Activated naive CD8-positive, alpha-beta T cell treated with anti-CD3 and anti-CD28 coated beads, Interleukin-2, amount 10 ng/mL, durations not matched to agents 7 days and 5 days (primary cell): ENCODE data around the gene DHRS3. TPM values are rescaled to one million over a fixed set of nuclear protein-coding genes. Genes with fewer than 3 reads are reported as not detected.

Source experiments
- ATAC-seq: fragments of 150-1000 bp; cut with Tn5 transposase; one replicate; pipeline ENCODE4 v1.10.0; 2021; ENCODE audit warnings: low read depth, moderate library complexity
- POLR2A ChIA-PET: fragments of 350-600 bp; sonication (Branson Sonifier 250); formaldehyde crosslinking; loops from one replicate; lab custom pipeline; 2021; ENCODE audit warnings: antibody characterized with exemption; lab: Charles Lee
- DNase-seq: peaks from one replicate; pipeline ENCODE4 v3.0.0; 2021
- H3K27ac Mint-ChIP-seq: one replicate; pipeline ENCODE4 v1.8.0; 2022; ENCODE audit warnings: mild to moderate bottlenecking, mixed read lengths
- H3K27me3 Mint-ChIP-seq: one replicate; pipeline ENCODE4 v1.8.0; 2022; ENCODE audit warnings: mild to moderate bottlenecking, moderate library complexity, mixed read lengths
- H3K36me3 Mint-ChIP-seq: one replicate; pipeline ENCODE4 v1.8.0; 2021; ENCODE audit warnings: mild to moderate bottlenecking, mixed read lengths
- H3K4me1 Mint-ChIP-seq: one replicate; pipeline ENCODE4 v1.8.0; 2021; ENCODE audit warnings: mixed read lengths
- H3K4me3 Mint-ChIP-seq: one replicate; pipeline ENCODE4 v1.8.0; 2022; ENCODE audit warnings: mild to moderate bottlenecking, moderate library complexity, mixed read lengths
- H3K9me3 Mint-ChIP-seq: one replicate; pipeline ENCODE4 v1.8.0; 2021; ENCODE audit warnings: mixed read lengths
- total RNA-seq, 2 experiments: library from RNA; stranded (reverse); gene quantifications; one replicate each; pipeline ENCODE4 v1.2.3, GENCODE V29; 2021

Gene DHRS3
- total RNA-seq, 2 experiments from 2014 or later, result 105 to 109 TPM

GRCh38 chr1:12596007-12596821 is 21.8 kb downstream of the DHRS3 start:
- H3K27me3 Mint-ChIP-seq, result no peaks in the 10 kb centered on the region
- no peak overlapping the region for H3K27ac Mint-ChIP-seq
- peaks cover 23% of the 10 kb centered on the region for H3K36me3 Mint-ChIP-seq
- H3K4me3 Mint-ChIP-seq, result peak overlapping the region; percentile 40
- POLR2A ChIA-PET, result interaction anchor here (0.8 to 1.7 kb wide), 6 partner anchors 8 to 121 kb away, joined by 4 to 9 read pairs (median 6); partner anchors contain the start of gene DHRS3
- ATAC-seq (peak; percentile 37), DNase-seq (peak; percentile 48)
- no peaks in the 10 kb centered on the region for H3K9me3 Mint-ChIP-seq
- H3K4me1 Mint-ChIP-seq, result peaks cover 54% of the 10 kb centered on the region

GRCh38 chr1:12595757-12596006 is 22.3 kb downstream of the DHRS3 start:
- peak overlapping the region; percentile 12 for H3K27ac Mint-ChIP-seq

GRCh38 chr1:12594966-12595756 is 22.8 kb downstream of the DHRS3 start:
- H3K27ac Mint-ChIP-seq, result peak overlapping the region; percentile 89

More at GRCh38 chr1:12595757-12596006, 22.3 kb downstream of the DHRS3 start:
- ATAC-seq (peak; percentile 6), DNase-seq (no peak)
- Mint-ChIP-seq H3K27me3 (no peaks in the 10 kb centered on the region), H3K36me3 (peaks cover 27% of the 10 kb centered on the region), H3K4me1 (peaks cover 52% of the 10 kb centered on the region), H3K9me3 (no peaks in the 10 kb centered on the region), H3K4me3 (peak overlapping the region; percentile 62)
- POLR2A ChIA-PET, result interaction anchor here (1.1 to 1.7 kb wide), 4 partner anchors 9 to 85 kb away, joined by 5 to 9 read pairs (median 6); no protein-coding TSS in a partner anchor

GRCh38 chr1:12594490-12594889 is 23.5 kb downstream of the DHRS3 start:
- peaks cover 41% of the 10 kb centered on the region for H3K4me1 Mint-ChIP-seq

More at GRCh38 chr1:12594966-12595756, 22.8 kb downstream of the DHRS3 start:
- DNase-seq, result peak; percentile 53
- peak; percentile 71 for ATAC-seq
- POLR2A ChIA-PET, result interaction anchor here (0.8 to 1.7 kb wide), 5 partner anchors 9 to 85 kb away, joined by 3 to 9 read pairs (median 5); no protein-coding TSS in a partner anchor
- H3K4me1 Mint-ChIP-seq, result peaks cover 47% of the 10 kb centered on the region
- H3K9me3 Mint-ChIP-seq, result no peaks in the 10 kb centered on the region
- peaks cover 29% of the 10 kb centered on the region for H3K36me3 Mint-ChIP-seq
- no peaks in the 10 kb centered on the region for H3K27me3 Mint-ChIP-seq
- peak overlapping the region; percentile 81 for H3K4me3 Mint-ChIP-seq

GRCh38 chr1:12593621-12594066 is 24.4 kb downstream of the DHRS3 start:
- Mint-ChIP-seq H3K27ac (peak overlapping the region; percentile 89), H3K27me3 (no peaks in the 10 kb centered on the region), H3K4me1 (peaks cover 39% of the 10 kb centered on the region), H3K9me3 (no peaks in the 10 kb centered on the region), H3K36me3 (peaks cover 33% of the 10 kb centered on the region), H3K4me3 (no peak overlapping the region)
- no peak for DNase-seq
- POLR2A ChIA-PET, result no interaction called here
- no peak for ATAC-seq

More at GRCh38 chr1:12594490-12594889, 23.5 kb downstream of the DHRS3 start:
- H3K27ac Mint-ChIP-seq, result peak overlapping the region; percentile 89
- DNase-seq, result no peak
- ATAC-seq, result no peak
- no peaks in the 10 kb centered on the region for H3K9me3 Mint-ChIP-seq
- H3K27me3 Mint-ChIP-seq, result no peaks in the 10 kb centered on the region
- H3K36me3 Mint-ChIP-seq, result peaks cover 32% of the 10 kb centered on the region
- POLR2A ChIA-PET, result interaction anchor here (0.8 to 1.5 kb wide), 3 partner anchors 20 to 84 kb away, joined by 3 to 9 read pairs (median 3); no protein-coding TSS in a partner anchor
- H3K4me3 Mint-ChIP-seq, result peak overlapping the region; percentile 81

- POLR2A ChIA-PET, result no interaction called here
- H3K36me3 Mint-ChIP-seq, result peaks cover 44% of the 10 kb centered on the region
- H3K4me1 Mint-ChIP-seq, result peaks cover 38% of the 10 kb centered on the region
These were observed 25.5 kb downstream of the DHRS3 start for GRCh38 chr1:12592496-12592895.

GRCh38 chr1:12591267-12591938 is 26.6 kb downstream of the DHRS3 start:
- ATAC-seq, result no peak
- Mint-ChIP-seq H3K36me3 (peaks cover 48% of the 10 kb centered on the region), H3K27me3 (no peaks in the 10 kb centered on the region), H3K9me3 (no peaks in the 10 kb centered on the region), H3K4me1 (peaks cover 33% of the 10 kb centered on the region), H3K27ac (no peak overlapping the region), H3K4me3 (no peak overlapping the region)
- POLR2A ChIA-PET, result interaction anchor here (0.9 kb wide), 1 partner anchor 153 kb away, joined by 3 read pairs; no protein-coding TSS in a partner anchor
- no peak for DNase-seq

More at GRCh38 chr1:12592496-12592895, 25.5 kb downstream of the DHRS3 start:
- ATAC-seq, result no peak
- no peak for DNase-seq
- Mint-ChIP-seq H3K27ac (peak overlapping the region; percentile 4), H3K9me3 (no peaks in the 10 kb centered on the region), H3K27me3 (no peaks in the 10 kb centered on the region), H3K4me3 (no peak overlapping the region)

- POLR2A ChIA-PET, result interaction anchor here (0.6 kb wide), 1 partner anchor 370 kb away, joined by 3 read pairs; no protein-coding TSS in a partner anchor
- Mint-ChIP-seq H3K4me3 (no peak overlapping the region), H3K27ac (peak overlapping the region; percentile 24), H3K9me3 (peaks cover under 1% of the 10 kb centered on the region), H3K36me3 (peaks cover 40% of the 10 kb centered on the region), H3K4me1 (peaks cover 20% of the 10 kb centered on the region), H3K27me3 (no peaks in the 10 kb centered on the region)
- DNase-seq, result no peak
- ATAC-seq, result no peak
These were observed 29.3 kb downstream of the DHRS3 start for GRCh38 chr1:12588695-12589094.

GRCh38 chr1:12587981-12588640 is 29.9 kb downstream of the DHRS3 start:
- ATAC-seq, result no peak
- peaks cover 3% of the 10 kb centered on the region for H3K9me3 Mint-ChIP-seq
- H3K36me3 Mint-ChIP-seq, result peaks cover 43% of the 10 kb centered on the region
- H3K4me1 Mint-ChIP-seq, result peaks cover 20% of the 10 kb centered on the region
- POLR2A ChIA-PET, result no interaction called here
- no peak overlapping the region for H3K4me3 Mint-ChIP-seq
- no peak for DNase-seq
- peak overlapping the region; percentile 52 for H3K27ac Mint-ChIP-seq
- H3K27me3 Mint-ChIP-seq, result no peaks in the 10 kb centered on the region

- DNase-seq, result no peak
- no peaks in the 10 kb centered on the region for H3K27me3 Mint-ChIP-seq
- no peak overlapping the region for H3K27ac Mint-ChIP-seq
- H3K9me3 Mint-ChIP-seq, result peaks cover 3% of the 10 kb centered on the region
- H3K4me1 Mint-ChIP-seq, result peaks cover 21% of the 10 kb centered on the region
- H3K36me3 Mint-ChIP-seq, result peaks cover 44% of the 10 kb centered on the region
- ATAC-seq, result no peak
- no peak overlapping the region for H3K4me3 Mint-ChIP-seq
- POLR2A ChIA-PET, result no interaction called here
These were observed 31.8 kb downstream of the DHRS3 start for GRCh38 chr1:12585951-12586942.

- H3K9me3 Mint-ChIP-seq, result peaks cover 3% of the 10 kb centered on the region
- no peaks in the 10 kb centered on the region for H3K27me3 Mint-ChIP-seq
- no peak overlapping the region for H3K27ac Mint-ChIP-seq
- H3K4me1 Mint-ChIP-seq, result peaks cover 19% of the 10 kb centered on the region
- H3K36me3 Mint-ChIP-seq, result peaks cover 39% of the 10 kb centered on the region
- POLR2A ChIA-PET, result no interaction called here
- ATAC-seq (no peak), DNase-seq (no peak)
- no peak overlapping the region for H3K4me3 Mint-ChIP-seq
These were observed 32.5 kb downstream of the DHRS3 start for GRCh38 chr1:12585536-12585935.
